ENCODE measurements around the gene HOMER3.
A peak's percentile ranks its signal among the peaks of the same experiment; 100 is the strongest.

Gene HOMER3

DNA sequence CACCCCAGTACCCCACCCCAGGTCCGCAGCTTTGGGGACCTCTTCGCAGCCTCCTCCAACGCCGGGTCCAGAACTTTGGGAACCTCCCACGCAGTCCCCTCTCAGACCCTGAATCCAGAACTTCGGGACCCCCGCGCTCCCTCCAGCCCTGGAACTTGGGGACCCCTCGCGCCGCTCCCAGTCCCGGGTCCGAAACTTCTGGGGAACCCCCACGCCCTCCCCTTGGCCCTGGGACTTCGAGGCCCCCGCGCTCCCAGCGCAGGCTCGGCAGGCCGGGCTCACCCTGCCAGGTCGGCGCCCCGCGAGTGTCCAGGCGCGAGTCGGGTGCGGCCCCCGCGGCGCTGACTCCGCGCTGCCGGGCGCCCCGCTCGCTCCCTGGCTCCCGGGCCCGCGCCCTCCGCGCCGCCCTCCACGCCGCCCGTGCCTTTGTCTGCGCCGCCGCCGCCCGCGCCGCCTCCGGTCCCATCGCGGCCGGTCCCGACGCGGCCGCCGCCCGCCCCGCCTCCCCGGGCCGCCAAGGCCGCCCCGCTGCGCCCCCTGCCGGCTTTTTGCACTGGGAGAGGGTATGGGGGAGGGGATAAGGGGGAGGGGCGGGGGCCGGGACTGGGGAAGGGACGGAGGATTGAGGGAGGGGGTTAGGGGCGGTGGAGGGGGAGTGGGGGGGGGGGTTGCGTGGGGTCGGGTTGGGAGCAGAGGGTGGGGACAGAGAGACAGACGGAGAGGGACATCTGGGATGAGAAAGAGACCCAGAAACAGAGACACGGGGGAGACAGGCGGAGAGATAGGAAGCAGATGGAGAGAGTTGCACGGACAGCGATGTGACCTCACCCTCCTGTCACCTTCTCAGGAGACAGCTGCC, at the start of gene HOMER3:
Gene HOMER3 (minus strand): TSS at position 449 of the 859 bp plus-strand sequence. CDS start 2,235 bp downstream, outside the sequence.
- DNase-seq, result peak; percentile 83

DNA sequence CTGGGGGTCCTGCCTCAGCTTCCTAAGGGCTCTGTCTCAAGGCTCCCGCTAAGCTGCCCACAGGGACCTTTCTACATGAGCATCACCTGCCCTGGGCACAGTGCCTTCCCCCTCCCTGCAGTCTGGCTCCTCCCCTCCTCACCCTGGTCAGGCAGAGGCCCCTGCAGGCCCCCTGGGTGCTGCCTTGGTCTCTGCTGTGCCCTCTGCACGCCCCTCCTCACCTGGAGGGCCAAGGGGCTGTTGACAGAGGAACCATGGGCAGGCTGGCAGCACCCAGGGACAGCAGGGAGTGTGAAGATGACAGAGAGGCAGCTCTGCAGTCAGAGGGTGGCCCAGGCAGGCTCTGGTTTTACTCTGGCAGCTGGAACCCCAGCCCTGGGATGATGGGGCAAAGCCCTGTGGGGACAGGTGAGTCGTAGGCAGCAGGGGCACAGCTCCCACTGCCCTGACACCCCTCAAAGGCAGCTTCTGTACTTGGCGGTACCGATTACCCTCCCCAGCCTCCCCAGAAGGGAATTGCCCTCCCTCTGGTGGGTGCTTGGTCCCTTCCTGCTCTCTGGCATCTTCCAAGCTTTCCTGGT, 49.2 kb upstream of the HOMER3 start:
- no peak for DNase-seq

DNA sequence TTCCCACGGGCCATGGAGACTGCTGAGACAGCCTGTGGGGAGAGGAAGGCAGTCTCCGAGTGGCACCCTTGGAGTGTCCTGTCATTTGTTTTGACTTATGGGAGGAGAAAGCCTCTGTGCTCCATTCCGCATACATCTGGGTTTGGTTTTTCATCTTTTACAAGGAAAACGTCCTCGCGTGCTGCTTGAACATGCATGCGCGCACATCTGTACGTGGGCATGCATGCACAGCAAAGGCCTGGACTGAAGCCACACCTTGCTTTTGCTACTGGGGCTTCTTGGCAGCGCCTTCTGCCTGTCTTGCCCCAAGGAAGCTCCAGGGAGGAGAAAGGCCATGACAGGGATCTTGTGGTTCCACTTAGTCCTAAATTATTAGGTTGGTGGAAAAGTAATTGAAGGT, 48.3 kb upstream of the HOMER3 start:
- DNase-seq, result no peak

DNA sequence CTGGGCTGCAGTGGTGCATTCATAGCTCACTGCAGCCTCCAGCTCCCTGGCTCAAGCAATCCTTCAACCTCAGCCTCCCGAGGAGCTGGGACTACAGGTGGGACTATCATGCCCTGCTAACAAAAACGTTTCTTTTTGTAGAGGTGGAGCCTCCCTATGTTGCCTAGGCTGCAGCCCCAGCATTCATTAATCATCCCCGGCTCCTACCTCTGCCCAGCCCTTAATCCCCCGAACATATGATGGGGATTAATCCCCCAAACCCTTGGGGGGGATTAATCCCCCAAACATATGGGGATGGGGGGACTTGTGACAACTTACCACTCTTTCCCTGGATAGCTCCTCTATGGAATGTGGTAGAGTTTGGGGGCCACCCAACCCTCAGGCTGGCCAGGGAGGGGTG, 46.4 kb upstream of the HOMER3 start:
- DNase-seq, result no peak

DNA sequence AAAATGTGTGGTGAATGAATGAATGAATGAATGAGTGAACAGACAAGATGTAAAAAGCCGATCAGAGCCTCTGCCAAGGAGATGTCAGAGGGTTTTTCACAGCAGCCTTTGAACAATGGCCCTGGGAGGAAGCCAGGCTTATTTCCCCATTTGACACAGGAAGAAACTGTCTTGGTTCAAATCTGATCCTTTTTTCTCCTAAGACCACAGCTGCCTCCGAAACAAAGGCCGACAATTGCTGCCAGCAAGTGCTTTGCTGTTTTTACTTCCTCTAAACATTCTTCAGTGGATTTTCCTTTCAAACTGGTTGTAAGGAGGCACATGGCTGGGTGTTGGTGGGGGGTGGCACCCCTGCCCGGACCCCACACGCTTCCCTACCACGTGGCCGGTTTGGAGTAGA, 44.2 kb upstream of the HOMER3 start:
- DNase-seq, result no peak

DNA sequence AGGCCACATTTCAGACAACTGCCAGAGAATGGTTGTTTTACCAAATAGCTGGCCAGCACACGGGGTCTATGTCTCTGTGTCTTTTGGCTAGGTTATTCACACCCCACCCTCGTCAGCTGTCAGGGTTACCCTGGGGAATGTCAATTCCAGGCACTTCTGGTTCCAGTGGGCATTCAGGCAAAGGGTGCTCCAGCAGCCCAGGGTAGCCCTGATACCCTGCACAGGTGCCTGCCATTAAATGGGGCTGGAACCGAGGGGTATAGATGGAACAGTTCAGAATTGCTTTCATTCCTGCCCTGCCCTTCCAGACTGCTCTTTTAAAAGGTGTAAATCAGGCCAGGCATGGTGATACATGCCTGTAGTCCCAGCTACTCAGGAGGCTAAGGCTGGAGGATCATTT, 43.2 kb upstream of the HOMER3 start:
- no peak for DNase-seq

DNA sequence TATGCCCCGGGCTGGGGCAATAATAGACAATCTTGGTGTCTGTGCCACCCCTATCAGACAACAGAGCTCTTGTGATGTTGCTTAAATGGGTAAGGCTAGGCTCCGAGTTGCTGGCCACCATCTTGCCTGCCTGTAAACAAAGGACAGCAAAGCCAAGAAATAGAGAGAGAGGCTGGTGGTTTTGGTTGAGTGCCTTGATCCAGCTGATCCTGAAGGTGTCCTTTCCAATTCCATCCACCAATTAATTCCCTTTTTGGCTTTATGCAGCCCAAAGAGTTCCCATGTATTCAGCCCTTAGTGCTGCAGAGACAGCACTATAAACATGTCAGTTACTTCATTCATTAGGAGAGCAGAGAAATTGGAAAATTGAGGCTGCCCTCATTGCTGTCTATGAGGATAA, 41.7 kb upstream of the HOMER3 start:
- no peak for DNase-seq

DNA sequence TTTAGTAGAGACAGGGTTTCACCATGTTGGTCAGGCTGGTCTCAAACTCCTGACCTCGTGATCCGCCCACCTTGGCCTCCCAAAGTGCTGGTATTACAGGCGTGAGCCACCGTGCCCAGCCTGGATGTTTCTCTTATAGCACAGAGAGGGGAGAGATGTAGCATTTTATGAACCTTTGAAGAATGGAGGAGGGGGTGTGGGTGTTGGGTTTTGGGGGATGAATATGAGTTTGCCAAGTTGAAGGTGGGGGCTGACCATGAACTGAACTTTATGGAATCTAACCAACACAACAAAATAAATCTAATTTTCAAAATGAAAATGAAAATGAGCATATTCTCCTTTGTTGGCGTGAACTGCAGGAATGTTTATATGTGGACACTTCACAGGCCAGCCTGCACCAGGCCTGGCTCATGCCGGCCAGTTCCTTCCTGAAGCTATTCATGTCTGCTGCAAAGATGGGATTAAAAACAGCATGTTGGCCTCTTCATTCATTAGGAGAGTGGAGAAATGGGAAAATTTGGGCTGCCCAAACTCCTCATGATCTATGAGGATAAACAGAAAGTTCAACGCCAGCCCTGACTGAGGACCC, 39.5 kb upstream of the HOMER3 start:
- no peak for DNase-seq

DNA sequence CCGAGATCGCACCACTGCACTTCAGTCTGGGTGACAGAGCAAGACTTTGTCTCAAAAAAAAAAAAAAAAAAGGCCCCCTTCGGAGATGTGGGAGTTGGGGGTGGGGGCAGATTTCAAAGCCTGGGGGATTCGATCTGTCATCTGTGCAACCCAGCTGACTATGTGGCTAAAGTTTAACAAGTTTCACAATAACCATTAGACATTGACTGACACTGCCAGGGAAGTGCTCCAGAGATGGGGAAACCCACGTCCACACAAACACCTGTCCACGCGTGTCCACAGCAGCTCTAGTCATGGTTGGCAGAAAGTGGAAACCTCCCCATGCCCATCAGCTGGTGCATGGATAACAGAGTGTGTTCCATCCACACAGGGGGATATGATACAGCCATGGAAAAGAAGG, 37.6 kb upstream of the HOMER3 start:
- no peak for DNase-seq

DNA sequence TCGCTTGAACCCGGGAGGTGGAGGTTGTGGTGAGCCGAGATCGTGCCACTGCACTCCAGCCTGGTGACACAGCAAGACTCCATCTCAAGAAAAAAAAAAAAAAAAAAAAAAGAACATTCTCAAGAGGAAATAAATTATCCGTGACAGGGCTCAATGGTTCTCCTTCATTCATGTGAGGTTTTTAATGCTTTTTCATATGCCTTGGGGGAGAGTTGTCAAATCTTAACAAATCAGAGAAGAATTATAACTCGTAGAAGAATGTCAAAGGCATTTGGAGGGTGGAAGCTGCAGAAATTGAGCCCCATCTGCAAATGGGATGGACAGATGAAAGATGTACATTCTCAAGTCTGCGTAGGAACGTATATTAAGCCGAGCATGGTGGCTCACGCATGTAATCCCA, 34.9 kb upstream of the HOMER3 start:
- no peak for DNase-seq

DNA sequence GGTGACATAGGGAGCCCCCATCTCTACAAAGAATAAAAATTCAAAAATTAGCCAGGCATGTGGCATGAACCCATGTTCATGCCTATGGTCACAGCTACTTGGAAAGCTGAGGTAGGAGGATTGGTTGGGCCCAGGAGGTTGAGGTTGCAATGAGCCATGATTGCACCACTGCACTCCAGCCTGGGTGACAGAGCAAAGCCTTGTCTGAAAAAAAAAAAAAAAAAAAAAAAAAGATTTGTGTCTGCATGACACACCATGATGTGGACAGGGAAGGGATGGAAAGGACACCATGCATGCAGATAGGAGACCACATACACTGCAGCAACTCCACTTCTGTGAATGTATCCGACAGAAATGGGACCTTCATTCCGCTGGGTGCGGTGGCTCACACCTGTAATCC, 34.0 kb upstream of the HOMER3 start:
- no peak for DNase-seq

DNA sequence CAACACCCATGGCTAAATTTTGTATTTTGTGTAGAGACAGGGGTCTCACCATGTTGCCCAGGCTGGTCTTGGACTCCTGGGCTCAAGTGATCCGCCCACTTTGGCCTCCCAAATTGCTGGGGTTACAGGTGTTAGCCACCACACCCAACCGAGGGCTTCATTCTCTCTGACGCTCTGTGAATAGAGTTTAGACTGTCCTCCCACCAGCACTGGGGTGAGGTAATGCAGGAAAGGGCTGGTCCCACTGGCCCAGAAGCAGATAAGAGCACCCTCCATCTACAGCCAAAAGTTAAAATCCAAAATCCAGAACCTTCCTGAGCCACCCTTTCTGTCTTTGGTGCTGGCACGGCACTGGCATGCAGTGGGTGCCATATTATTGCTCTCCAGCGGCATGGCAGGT, 31.8 kb upstream of the HOMER3 start:
- no peak for DNase-seq

DNA sequence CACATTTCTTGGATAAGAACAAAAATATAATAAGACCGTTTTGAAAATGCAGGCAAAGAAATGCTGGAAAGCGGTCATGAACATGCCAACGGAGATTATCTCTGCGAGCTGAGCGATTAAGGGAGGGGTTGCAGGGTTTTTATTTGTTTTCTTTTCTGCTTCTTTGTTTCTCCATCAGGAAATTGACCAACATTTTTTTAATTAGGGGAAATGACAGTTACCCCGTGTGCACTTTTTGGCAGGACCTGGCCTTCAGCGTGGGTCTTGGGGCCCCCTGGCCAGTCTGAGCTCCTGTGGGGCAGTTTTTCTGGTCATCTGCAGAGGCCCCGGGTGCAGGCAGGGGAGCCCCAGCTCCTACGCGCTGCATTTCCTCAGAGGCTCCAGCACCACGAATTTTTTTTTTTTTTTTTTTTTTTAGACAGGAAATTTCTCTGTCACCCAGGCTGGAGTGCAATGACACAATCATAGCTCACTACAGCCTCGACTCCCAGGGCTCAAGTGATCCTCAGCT, 31.3 kb upstream of the HOMER3 start:
- no peak for DNase-seq

DNA sequence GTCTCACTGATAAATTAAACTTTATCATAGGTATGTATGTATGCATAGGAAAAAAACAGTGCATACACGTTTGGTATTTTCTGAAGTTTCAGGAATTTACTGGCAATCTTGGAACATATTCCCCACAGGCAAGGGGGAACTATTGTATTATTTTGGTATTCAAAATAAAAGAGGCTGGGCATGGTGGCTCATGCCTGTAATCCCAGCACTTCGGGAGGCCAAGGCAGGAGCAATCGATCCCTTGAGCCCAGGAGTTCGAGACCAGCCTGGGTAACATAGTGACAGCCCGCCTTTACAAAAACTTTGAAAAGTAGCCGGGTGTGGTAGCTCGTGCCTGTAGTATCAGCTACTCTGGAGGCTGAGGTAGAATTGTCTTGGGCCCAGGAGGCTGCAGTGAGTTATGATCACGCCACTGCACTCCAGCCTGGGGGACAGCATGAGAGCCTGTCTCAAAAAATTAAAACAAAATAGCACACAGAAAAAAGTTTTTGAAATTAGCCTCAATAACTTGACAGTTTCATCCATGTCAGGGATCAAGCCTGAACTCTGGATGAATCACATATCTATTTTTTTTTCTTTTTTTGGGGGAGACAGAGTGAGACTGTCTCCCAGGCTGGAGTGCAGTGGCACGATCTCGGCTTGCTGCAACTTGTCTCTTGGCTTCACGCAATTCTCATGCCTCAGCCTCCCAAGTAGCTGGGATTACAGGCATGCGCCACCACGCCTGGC, 29.1 kb upstream of the HOMER3 start:
- no peak for DNase-seq

DNA sequence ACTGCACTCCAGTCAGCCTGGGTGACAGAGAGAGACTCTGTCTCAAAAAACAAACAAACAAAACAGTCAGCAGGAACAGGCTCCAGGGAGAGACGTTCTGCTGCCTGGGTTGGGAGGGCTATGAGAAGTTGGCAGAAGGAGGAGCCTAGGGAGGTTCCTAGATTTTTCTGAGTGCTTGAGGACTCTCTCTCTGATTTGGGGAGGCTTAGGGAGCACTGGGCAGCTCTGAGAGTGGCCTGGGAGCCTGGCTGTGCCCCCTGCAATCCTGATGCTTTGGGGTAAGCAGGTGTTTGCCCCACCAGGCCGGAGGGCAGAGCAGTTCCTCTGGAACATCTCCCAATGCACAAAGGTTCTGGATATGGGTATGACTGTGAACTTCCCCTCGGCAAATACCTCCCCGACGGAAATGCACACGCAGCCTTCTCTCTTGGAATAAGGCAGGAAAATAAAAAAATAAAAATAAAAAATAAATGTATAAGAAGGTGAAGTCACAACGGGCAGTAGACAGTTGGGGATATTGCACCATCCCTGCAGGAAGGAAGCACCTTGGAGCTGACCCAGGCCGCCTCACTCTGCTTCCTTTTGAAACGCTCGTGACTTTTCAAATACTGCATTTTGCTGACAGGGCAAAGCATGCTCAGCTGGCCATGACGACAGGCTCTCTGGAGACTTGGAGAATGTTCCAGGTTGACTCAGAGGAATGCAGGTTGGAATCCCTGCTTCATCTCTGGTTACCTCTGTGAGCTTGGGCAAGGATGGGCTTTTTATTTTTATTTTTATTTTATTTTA, 26.5 kb upstream of the HOMER3 start:
- DNase-seq, result no peak

DNA sequence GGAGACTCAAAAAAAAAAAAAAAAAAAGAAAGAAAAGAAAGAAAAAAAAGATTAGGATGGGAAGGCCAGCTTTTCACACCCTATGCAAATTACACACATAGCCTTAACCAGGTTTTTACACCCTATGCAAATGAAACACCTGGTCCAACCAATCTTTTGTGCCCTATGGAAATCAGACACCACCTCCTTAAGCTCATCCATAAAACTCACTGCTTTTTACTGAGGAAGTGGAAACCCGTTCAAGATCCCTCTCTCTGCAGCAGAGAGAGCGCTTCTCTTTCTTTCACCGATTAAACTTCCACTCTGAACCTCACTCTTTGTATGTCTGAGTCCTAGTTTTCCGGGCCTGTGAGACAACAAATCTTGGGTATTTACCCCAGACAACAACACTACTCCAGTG, 25.3 kb upstream of the HOMER3 start:
- no peak for DNase-seq

DNA sequence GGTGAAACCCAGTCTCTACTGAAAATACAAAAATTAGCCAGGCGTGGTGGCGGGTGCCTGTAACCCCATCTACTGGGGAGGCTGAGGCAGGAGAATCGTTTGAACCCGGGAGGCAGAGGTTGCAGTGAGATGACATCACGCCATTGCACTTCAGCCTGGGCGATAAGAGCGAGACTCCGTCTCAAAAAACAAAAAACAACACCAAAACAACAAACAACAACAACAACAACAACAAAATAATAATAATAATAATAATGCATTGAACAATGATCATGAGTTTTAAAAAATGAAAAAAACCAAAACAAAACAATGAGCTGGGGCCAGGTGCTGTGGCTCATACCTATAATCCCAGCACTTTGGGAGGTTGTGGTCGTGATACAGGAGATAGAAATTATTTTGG, 23.1 kb upstream of the HOMER3 start:
- no peak for DNase-seq

DNA sequence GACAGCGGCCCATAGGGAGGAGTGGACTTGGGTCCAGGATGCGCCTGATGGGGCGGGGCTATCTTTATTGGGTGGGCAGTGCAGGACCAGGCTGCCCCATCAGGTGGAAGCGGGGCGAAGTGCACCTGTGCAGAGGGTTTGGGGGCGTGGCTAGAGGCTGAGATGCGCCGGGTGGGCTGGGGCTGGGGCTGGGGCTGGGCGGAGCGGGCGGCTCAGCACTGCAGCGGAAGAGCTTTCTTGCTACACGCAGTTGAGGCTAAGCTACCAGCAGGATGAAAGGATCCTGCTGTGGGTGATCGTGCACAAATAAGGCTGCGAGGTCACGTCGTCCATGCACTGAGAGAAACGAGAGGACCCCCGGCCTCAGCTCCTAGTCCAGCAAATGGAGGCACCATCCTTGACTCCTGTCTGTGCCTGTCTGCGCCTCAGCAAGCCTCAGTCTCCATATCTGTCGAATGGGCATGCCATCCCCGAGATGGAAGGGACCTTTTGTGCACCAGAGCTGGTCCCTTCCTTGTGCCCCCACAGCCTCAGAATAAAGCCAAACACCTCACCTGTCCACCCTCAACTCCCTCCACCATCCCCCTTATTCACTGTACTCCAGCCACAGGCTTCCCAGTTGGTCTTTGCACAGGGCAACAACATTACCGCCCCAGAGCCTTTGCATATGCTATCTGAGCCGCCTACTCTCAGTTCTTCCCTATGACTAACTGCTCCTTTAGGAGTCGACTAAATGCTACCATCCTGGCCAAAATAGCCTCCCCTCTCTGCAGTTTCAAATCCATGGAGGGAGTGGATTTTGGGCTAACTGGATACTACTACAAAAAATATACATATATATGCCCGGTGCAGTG, 21.0 kb upstream of the HOMER3 start:
- peak; percentile 4 for DNase-seq

DNA sequence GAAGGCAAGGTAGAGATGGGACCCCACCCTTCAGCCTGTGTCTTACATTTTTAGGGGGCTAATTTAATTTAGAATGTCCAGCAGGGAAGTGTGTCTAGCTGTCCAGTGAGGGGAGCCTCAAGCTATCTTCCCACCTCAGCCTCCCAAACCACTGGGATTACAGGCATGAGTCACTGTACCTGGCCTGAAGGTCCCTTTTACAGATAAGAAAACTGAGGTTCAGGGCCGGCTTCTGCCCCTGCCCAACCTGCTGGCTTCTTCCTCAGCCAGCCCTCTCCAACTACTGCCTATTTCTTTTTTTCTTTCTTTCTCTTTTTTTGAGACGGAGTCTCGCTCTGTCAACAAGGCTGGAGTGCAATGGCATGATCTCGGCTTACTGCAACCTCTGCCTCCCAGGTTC, 19.4 kb upstream of the HOMER3 start:
- no peak for DNase-seq

DNA sequence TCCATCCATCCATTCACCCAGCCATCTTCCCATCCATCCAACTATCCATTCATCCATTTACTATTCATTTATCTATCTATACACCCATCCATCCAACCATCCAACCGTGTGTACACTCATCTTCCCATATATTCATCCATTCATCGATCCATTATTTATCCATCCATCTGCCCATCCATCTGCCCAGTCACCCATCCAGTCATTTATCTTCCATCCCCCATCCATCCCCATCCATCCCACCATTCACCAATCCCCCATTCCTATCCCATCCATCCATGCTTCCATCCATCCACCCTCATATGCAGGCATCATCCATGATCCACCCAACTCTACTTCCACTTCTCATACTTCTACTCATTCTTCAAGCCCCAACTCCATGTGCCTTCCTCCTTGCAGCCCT, 14.0 kb upstream of the HOMER3 start:
- no peak for DNase-seq

DNA sequence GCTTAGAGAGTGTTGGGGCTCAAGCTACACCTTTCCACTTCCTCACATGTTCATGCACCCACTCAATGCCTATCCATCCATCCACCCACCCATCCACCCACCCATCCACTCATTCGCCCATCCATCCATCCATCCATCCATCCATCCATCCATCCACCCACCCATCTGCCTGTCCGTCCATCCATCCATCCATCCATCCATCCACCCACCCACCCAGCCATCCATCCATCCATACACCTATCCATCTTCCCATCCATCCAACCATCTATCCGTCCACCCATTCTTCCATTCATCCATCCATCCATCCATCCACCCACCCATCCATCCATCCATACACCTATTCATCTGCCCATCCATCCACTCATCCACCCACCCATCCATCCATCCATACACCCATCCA, 13.1 kb upstream of the HOMER3 start:
- DNase-seq, result no peak
